Keratinocyte (primary cell): Measurements from ENCODE around the gene CDH22. TPM values are rescaled to one million over a fixed set of nuclear protein-coding genes. Genes with fewer than 3 reads are reported as not detected.

Experiments used
- DNase-seq: peaks from one replicate; pipeline ENCODE4 v3.0.0-alpha.2; 2011; ENCODE audit warnings: low read depth, missing footprints, low spot score
- FAIRE-seq: peaks from 2 replicates; lab custom pipeline; 2011; peaks lifted over from hg19 to GRCh38; lab: Jason Lieb, UNC
- H2AFZ ChIP-seq: 2 replicates; pipeline ENCODE4 v1.6.0; 2012; ENCODE audit warnings: low read length, control low read depth, inconsistent platforms; ENCODE audit not compliant: control insufficient read depth
- H3K27ac ChIP-seq: 2 replicates; pipeline ENCODE4 v1.5.1; 2011; ENCODE audit warnings: low read length; ENCODE audit not compliant: control insufficient read depth, insufficient read depth
- H3K27me3 ChIP-seq: 3 replicates; pipeline ENCODE4 v1.6.0; 2011; ENCODE audit warnings: low read length; ENCODE audit not compliant: control insufficient read depth, insufficient read depth; ENCODE audit errors: extremely low read depth
- H3K36me3 ChIP-seq, 2 experiments: 2 replicates in 1 of 2; 3 replicates in 1 of 2; pipeline ENCODE4 v1.5.1; 2011; ENCODE audit warnings: low read length in 2 of 2, mild to moderate bottlenecking in 1 of 2; ENCODE audit not compliant: control insufficient read depth in 2 of 2, insufficient read depth in 2 of 2; ENCODE audit errors: extremely low read depth in 1 of 2
- H3K4me1 ChIP-seq: 3 replicates; pipeline ENCODE4 v1.5.1; 2011; ENCODE audit warnings: low read length; ENCODE audit not compliant: control insufficient read depth, insufficient read depth; ENCODE audit errors: extremely low read depth
- H3K4me2 ChIP-seq: 3 replicates; pipeline ENCODE4 v1.6.0; 2011; ENCODE audit warnings: low read depth, low read length; ENCODE audit not compliant: control insufficient read depth, insufficient read depth; ENCODE audit errors: extremely low read depth
- H3K4me3 ChIP-seq, 3 experiments: fragments of 200-600 bp in 1 of 3; sonication (generic) in 1 of 3; 2 replicates in 2 of 3; 3 replicates in 1 of 3; pipeline ENCODE4 v1.5.1; 2011 to 2016; ENCODE audit warnings: low read length in 3 of 3, mild to moderate bottlenecking in 3 of 3, control low read depth in 2 of 3, inconsistent platforms in 1 of 3, low read depth in 1 of 3, mixed read lengths in 1 of 3, mixed run types in 1 of 3, moderate library complexity in 1 of 3; ENCODE audit not compliant: control insufficient read depth in 2 of 3, insufficient read depth in 2 of 3; ENCODE audit errors: extremely low read depth in 1 of 3
- H3K79me2 ChIP-seq: 2 replicates; pipeline ENCODE4 v1.6.0; 2012; ENCODE audit warnings: low read length; ENCODE audit not compliant: control insufficient read depth, insufficient read depth
- H3K9ac ChIP-seq: 3 replicates; pipeline ENCODE4 v1.6.0; 2011; ENCODE audit warnings: low read length; ENCODE audit not compliant: control insufficient read depth, insufficient read depth; ENCODE audit errors: extremely low read depth
- H3K9me1 ChIP-seq: 3 replicates; pipeline ENCODE4 v1.6.0; 2011; ENCODE audit warnings: low read length; ENCODE audit not compliant: control insufficient read depth, insufficient read depth; ENCODE audit errors: extremely low read depth
- H3K9me3 ChIP-seq: 2 replicates; pipeline ENCODE4 v1.5.1; 2012; ENCODE audit warnings: low read depth, low read length; ENCODE audit not compliant: control insufficient read depth
- H4K20me1 ChIP-seq: 3 replicates; pipeline ENCODE4 v1.6.0; 2011; ENCODE audit warnings: low read length; ENCODE audit not compliant: control insufficient read depth, insufficient read depth; ENCODE audit errors: extremely low read depth
- EZH2 ChIP-seq: IDR thresholded peaks from one replicate; pipeline ENCODE4 v1.6.1; 2012; ENCODE audit warnings: inconsistent platforms, mild to moderate bottlenecking, low read length, moderate library complexity
- dilution Hi-C: fragments of 300-500 bp; cut with MboI; formaldehyde crosslinking; loops from one replicate; pipeline ENCODE4 v1.7.0; 2020; ENCODE audit warnings: low sequenced_read_pairs; ENCODE audit not compliant: extremely low pct_ligation_motif_present
- polyA plus RNA-seq, 5 experiments: library from polyadenylated mRNA; depleted of rRNA in 3 of 5; stranded (reverse) in 3 of 5; stranded (forward) in 1 of 5; unstranded in 1 of 5; fragments of >200 nt; gene quantifications; 1 replicate in 1 of 5; 2 replicates in 3 of 5; 3 replicates in 1 of 5; pipeline versions ENCODE4 v1.2.1 to v1.2.3, GENCODE V29; 2011 to 2012; ENCODE audit warnings: missing spikeins in 2 of 5, low read depth in 1 of 5, low replicate concordance in 1 of 5
- TF ChIP-seq, protein P1 (sequence below), 3 experiments: IDR thresholded peaks in 1 of 3; conservative IDR thresholded peaks in 1 of 3; optimal IDR thresholded peaks in 1 of 3; 2 replicates in 2 of 3; 3 replicates in 1 of 3; pipeline versions ENCODE3 to v1.5.1; 2011; ENCODE audit warnings: low read length in 3 of 3, mild to moderate bottlenecking in 3 of 3, moderate library complexity in 2 of 3, control low read depth in 1 of 3, inconsistent platforms in 1 of 3; ENCODE audit not compliant: insufficient read depth in 2 of 3; ENCODE audit errors: extremely low read depth in 1 of 3

CDH22 gene
- polyA plus RNA-seq, 1 donor (not counting 4 experiments of a cell fraction or from before 2014, with no cell fraction given): not detected

GRCh38 chr20:46158476-46158987 is 149.8 kb downstream of the CDH22 start:
- dilution Hi-C loops: no loop called here
- FAIRE-seq (no peak), DNase-seq (no peak)

GRCh38 chr20:46157625-46158024 is 150.7 kb downstream of the CDH22 start:
- no peak overlapping the region for H3K4me2 ChIP-seq
- no peak overlapping the region for H2AFZ ChIP-seq
- no peaks in the 10 kb centered on the region for H3K9me1 ChIP-seq
- FAIRE-seq (no peak), DNase-seq (no peak)
- H3K36me3 ChIP-seq: no peaks in the 10 kb centered on the region
- peaks cover 15% of the 10 kb centered on the region for H3K27me3 ChIP-seq
- no peak overlapping the region for H3K27ac ChIP-seq
- no peaks in the 10 kb centered on the region for H3K4me1 ChIP-seq
- H3K9me3 ChIP-seq: no peaks in the 10 kb centered on the region
- H3K9ac ChIP-seq: no peak overlapping the region
- no peaks in the 10 kb centered on the region for H3K79me2 ChIP-seq
- no peak for TF ChIP-seq EZH2
- H3K4me3 ChIP-seq: no peak overlapping the region
- H4K20me1 ChIP-seq: no peaks in the 10 kb centered on the region
- dilution Hi-C loops: no loop called here

More at GRCh38 chr20:46158476-46158987, 149.8 kb downstream of the CDH22 start:
- no peak overlapping the region for H3K4me2 ChIP-seq
- H3K9me3 ChIP-seq: no peaks in the 10 kb centered on the region
- no peaks in the 10 kb centered on the region for H3K79me2 ChIP-seq
- peaks cover 15% of the 10 kb centered on the region for H3K27me3 ChIP-seq
- TF ChIP-seq, protein P1, sequence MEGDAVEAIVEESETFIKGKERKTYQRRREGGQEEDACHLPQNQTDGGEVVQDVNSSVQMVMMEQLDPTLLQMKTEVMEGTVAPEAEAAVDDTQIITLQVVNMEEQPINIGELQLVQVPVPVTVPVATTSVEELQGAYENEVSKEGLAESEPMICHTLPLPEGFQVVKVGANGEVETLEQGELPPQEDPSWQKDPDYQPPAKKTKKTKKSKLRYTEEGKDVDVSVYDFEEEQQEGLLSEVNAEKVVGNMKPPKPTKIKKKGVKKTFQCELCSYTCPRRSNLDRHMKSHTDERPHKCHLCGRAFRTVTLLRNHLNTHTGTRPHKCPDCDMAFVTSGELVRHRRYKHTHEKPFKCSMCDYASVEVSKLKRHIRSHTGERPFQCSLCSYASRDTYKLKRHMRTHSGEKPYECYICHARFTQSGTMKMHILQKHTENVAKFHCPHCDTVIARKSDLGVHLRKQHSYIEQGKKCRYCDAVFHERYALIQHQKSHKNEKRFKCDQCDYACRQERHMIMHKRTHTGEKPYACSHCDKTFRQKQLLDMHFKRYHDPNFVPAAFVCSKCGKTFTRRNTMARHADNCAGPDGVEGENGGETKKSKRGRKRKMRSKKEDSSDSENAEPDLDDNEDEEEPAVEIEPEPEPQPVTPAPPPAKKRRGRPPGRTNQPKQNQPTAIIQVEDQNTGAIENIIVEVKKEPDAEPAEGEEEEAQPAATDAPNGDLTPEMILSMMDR (optimal IDR thresholded peaks at IDR 0.05 in 1 of 3, IDR thresholded peaks at IDR 0.05 in 1 of 3, conservative IDR thresholded peaks at IDR 0.05 in 1 of 3; ENCODE audit: extremely low read depth in 1 of 3, insufficient read depth in 2 of 3, low read length in 3 of 3): no peak
- TF ChIP-seq EZH2: no peak
- H3K4me1 ChIP-seq: no peaks in the 10 kb centered on the region
- no peak overlapping the region for H3K4me3 ChIP-seq
- H3K36me3 ChIP-seq: no peaks in the 10 kb centered on the region
- H3K27ac ChIP-seq: no peak overlapping the region
- H4K20me1 ChIP-seq: no peaks in the 10 kb centered on the region
- H3K9me1 ChIP-seq: no peaks in the 10 kb centered on the region
- no peak overlapping the region for H2AFZ ChIP-seq
- no peak overlapping the region for H3K9ac ChIP-seq

DNA sequence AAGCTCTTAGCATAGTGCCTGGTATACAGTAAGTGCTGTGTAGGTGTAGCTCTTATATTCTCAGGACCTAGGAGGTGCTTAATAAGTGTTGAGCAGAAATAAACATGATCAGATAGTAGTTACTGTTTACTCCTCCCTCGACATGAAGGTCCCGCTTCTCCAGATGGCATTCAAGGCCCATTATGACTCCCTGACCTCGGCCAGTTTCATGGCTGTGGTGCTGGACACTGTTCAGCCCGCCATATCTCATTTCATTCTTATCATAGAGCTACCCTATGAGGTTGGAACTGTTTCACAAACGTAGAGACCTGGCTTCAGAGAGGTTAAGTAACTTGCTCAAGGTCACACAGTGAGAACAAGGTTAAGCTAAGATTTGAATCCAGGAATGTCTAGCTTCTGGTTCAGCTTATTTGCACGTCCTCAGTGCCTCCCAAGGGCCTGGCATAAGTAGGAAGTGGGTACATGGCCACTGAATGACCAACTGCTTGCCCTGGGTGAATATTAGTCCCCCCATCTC is 151.2 kb downstream of the CDH22 start:
- H3K4me2 ChIP-seq: no peak overlapping the region
- no peaks in the 10 kb centered on the region for H3K36me3 ChIP-seq
- no peaks in the 10 kb centered on the region for H3K9me3 ChIP-seq
- H3K27ac ChIP-seq: no peak overlapping the region
- H3K4me1 ChIP-seq: no peaks in the 10 kb centered on the region
- FAIRE-seq (no peak), DNase-seq (no peak)
- no peak overlapping the region for H2AFZ ChIP-seq
- peaks cover 12% of the 10 kb centered on the region for H3K27me3 ChIP-seq
- H3K4me3 ChIP-seq: no peak overlapping the region
- TF ChIP-seq, protein P1 (optimal IDR thresholded peaks at IDR 0.05 in 1 of 3, IDR thresholded peaks at IDR 0.05 in 1 of 3, conservative IDR thresholded peaks at IDR 0.05 in 1 of 3; ENCODE audit: extremely low read depth in 1 of 3, insufficient read depth in 2 of 3, low read length in 3 of 3): no peak
- no peak for TF ChIP-seq EZH2
- no peaks in the 10 kb centered on the region for H3K9me1 ChIP-seq
- H3K9ac ChIP-seq: no peak overlapping the region
- H4K20me1 ChIP-seq: no peaks in the 10 kb centered on the region
- H3K79me2 ChIP-seq: no peaks in the 10 kb centered on the region
- dilution Hi-C loops: no loop called here
